ENCODE measurements around the gene IL1RN. TPM values are rescaled to one million over a fixed set of nuclear protein-coding genes. Genes with fewer than 3 reads are reported as not detected.

IL1RN gene
- total RNA-seq, 1 experiment from 2014 or later: not detected

DNA sequence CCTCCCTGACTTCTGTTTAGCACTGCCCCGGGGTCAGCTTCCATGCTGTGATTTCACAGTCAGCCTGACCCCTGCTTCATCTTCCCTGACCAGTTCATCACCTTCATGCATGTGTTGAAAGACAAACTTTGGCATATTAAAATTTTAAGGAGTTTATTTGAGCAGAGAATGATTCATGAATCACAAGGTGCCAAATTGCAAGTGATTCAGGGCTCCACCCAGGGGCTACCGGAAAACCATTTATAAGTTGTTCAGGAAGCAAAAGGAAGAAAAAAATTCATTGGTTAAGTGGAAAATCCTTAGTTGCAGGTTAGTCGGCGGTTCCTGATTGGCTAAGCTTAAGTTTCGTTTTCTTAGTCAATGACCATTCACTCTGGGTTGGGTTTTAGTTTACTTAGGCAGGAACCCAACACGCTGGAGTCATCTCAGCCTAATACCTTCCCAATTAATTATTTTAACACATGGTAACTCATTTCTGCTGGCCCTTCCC, 49.0 kb upstream of the IL1RN start:
- 0 out of 2 replicates have a peak, but pooled peaks cover 4% of the 10 kb centered on the region for H3K27me3 ChIP-seq (ENCODE audit: control insufficient read depth, insufficient read depth, low read length)
- H3K4me3 ChIP-seq (ENCODE audit: low read depth in 2 of 2, low read length in 2 of 2): no peak overlapping the region
- no peaks in the 10 kb centered on the region for H3K4me1 ChIP-seq (ENCODE audit: control insufficient read depth, insufficient read depth, low read length)
- in situ Hi-C loops (cut with HindIII; ENCODE audit: low pct_unique_long_range_greater_than_20kb, low sequenced_read_pairs): no loop called here
- DNase-seq (ENCODE audit: low read depth, low spot score) (peak; percentile 52), ATAC-seq (no peak; the same call in 1 of the 2 replicates)
- H3K9me3 ChIP-seq (ENCODE audit: control insufficient read depth, insufficient read depth, low read depth, low read length): no peaks in the 10 kb centered on the region
- intact Hi-C loops (cut with micrococcal nuclease; ENCODE audit: unreplicated experiment): no loop called here
- BruUV-seq (replicated peaks): no TSS peak
- POLR2A ChIA-PET: no interaction called here
- H3K36me3 ChIP-seq (ENCODE audit: control insufficient read depth, insufficient read depth, low read length): no peaks in the 10 kb centered on the region
- CTCF ChIA-PET: interaction anchor here (1.0 kb wide), 1 partner anchor 59 kb away, joined by 3 read pairs; no protein-coding TSS in a partner anchor
- no peak overlapping the region for H3K27ac ChIP-seq (ENCODE audit: low read length)
- TF ChIP-seq POLR2AphosphoS5 (IDR thresholded peaks at IDR 0.05; ENCODE audit: low read depth, low read length) (no peak), TCF7L2 (IDR thresholded peaks at IDR 0.05; ENCODE audit: low read depth, low read length) (no peak), SIN3A (IDR thresholded peaks at IDR 0.05; ENCODE audit: borderline replicate concordance, insufficient read depth, low read depth, low read length) (no peak)
- TF ChIP-seq, protein P1, sequence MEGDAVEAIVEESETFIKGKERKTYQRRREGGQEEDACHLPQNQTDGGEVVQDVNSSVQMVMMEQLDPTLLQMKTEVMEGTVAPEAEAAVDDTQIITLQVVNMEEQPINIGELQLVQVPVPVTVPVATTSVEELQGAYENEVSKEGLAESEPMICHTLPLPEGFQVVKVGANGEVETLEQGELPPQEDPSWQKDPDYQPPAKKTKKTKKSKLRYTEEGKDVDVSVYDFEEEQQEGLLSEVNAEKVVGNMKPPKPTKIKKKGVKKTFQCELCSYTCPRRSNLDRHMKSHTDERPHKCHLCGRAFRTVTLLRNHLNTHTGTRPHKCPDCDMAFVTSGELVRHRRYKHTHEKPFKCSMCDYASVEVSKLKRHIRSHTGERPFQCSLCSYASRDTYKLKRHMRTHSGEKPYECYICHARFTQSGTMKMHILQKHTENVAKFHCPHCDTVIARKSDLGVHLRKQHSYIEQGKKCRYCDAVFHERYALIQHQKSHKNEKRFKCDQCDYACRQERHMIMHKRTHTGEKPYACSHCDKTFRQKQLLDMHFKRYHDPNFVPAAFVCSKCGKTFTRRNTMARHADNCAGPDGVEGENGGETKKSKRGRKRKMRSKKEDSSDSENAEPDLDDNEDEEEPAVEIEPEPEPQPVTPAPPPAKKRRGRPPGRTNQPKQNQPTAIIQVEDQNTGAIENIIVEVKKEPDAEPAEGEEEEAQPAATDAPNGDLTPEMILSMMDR (IDR thresholded peaks at IDR 0.05): no peak
- TF ChIP-seq, protein P2, sequence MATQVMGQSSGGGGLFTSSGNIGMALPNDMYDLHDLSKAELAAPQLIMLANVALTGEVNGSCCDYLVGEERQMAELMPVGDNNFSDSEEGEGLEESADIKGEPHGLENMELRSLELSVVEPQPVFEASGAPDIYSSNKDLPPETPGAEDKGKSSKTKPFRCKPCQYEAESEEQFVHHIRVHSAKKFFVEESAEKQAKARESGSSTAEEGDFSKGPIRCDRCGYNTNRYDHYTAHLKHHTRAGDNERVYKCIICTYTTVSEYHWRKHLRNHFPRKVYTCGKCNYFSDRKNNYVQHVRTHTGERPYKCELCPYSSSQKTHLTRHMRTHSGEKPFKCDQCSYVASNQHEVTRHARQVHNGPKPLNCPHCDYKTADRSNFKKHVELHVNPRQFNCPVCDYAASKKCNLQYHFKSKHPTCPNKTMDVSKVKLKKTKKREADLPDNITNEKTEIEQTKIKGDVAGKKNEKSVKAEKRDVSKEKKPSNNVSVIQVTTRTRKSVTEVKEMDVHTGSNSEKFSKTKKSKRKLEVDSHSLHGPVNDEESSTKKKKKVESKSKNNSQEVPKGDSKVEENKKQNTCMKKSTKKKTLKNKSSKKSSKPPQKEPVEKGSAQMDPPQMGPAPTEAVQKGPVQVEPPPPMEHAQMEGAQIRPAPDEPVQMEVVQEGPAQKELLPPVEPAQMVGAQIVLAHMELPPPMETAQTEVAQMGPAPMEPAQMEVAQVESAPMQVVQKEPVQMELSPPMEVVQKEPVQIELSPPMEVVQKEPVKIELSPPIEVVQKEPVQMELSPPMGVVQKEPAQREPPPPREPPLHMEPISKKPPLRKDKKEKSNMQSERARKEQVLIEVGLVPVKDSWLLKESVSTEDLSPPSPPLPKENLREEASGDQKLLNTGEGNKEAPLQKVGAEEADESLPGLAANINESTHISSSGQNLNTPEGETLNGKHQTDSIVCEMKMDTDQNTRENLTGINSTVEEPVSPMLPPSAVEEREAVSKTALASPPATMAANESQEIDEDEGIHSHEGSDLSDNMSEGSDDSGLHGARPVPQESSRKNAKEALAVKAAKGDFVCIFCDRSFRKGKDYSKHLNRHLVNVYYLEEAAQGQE (IDR thresholded peaks at IDR 0.05; ENCODE audit: insufficient read depth in 1 of 2, low read depth in 2 of 2, low read length in 1 of 2): no peak

DNA sequence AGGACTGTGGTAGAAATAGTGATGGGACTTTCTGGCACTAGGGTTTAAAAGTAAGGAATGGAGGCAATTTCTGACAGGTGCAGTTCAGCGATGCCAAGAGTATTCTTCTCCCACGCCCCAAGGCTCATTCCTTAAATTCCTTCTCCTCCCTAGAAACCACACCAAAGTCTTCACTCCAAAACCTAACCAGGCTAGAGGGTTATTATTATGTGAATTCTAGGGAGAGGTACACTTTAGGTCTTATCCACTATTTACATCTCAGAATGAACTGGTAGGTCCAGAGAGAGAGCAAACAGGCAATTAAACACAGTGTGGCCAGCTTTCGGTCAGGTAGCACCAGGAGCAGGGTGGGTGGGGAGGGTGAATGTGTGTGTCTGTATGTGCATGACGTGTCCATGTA, 48.3 kb upstream of the IL1RN start:
- BruUV-seq (replicated peaks): no TSS peak
- DNase-seq (ENCODE audit: low read depth, low spot score) (no peak), ATAC-seq (no peak)
- ChIA-PET POLR2A (no interaction called here), CTCF (interaction anchor here (0.6 to 1.0 kb wide), 2 partner anchors 58 to 119 kb away, joined by 3 read pairs; no protein-coding TSS in a partner anchor)
- Histone ChIP-seq H3K4me3 (ENCODE audit: low read depth in 2 of 2, low read length in 2 of 2) (no peak overlapping the region), H3K27ac (ENCODE audit: low read length) (no peak overlapping the region), H3K27me3 (ENCODE audit: control insufficient read depth, insufficient read depth, low read length) (0 out of 2 replicates have a peak, but pooled peaks cover 4% of the 10 kb centered on the region), H3K9me3 (ENCODE audit: control insufficient read depth, insufficient read depth, low read depth, low read length) (no peaks in the 10 kb centered on the region), H3K36me3 (ENCODE audit: control insufficient read depth, insufficient read depth, low read length) (no peaks in the 10 kb centered on the region), H3K4me1 (ENCODE audit: control insufficient read depth, insufficient read depth, low read length) (no peaks in the 10 kb centered on the region)
- intact Hi-C loops (cut with micrococcal nuclease; ENCODE audit: unreplicated experiment) (no loop called here), in situ Hi-C loops (cut with HindIII; ENCODE audit: low pct_unique_long_range_greater_than_20kb, low sequenced_read_pairs) (no loop called here)
- TF ChIP-seq, protein P2 (IDR thresholded peaks at IDR 0.05; ENCODE audit: insufficient read depth in 1 of 2, low read depth in 2 of 2, low read length in 1 of 2): no peak
- TF ChIP-seq TCF7L2 (IDR thresholded peaks at IDR 0.05; ENCODE audit: low read depth, low read length) (0 out of 2 replicates have a peak, but pooled peaks have one; percentile 24), SIN3A (IDR thresholded peaks at IDR 0.05; ENCODE audit: borderline replicate concordance, insufficient read depth, low read depth, low read length) (no peak)
